ENCODE measurements around the gene ACKR2.
A peak's percentile ranks its signal among the peaks of the same experiment; 100 is the strongest.
"Not testable (repeated sequence)": the region's sequence is repeated elsewhere in the genome, so short reads cannot be mapped to it uniquely, and the experiment has no call there.

ACKR2 gene

DNA sequence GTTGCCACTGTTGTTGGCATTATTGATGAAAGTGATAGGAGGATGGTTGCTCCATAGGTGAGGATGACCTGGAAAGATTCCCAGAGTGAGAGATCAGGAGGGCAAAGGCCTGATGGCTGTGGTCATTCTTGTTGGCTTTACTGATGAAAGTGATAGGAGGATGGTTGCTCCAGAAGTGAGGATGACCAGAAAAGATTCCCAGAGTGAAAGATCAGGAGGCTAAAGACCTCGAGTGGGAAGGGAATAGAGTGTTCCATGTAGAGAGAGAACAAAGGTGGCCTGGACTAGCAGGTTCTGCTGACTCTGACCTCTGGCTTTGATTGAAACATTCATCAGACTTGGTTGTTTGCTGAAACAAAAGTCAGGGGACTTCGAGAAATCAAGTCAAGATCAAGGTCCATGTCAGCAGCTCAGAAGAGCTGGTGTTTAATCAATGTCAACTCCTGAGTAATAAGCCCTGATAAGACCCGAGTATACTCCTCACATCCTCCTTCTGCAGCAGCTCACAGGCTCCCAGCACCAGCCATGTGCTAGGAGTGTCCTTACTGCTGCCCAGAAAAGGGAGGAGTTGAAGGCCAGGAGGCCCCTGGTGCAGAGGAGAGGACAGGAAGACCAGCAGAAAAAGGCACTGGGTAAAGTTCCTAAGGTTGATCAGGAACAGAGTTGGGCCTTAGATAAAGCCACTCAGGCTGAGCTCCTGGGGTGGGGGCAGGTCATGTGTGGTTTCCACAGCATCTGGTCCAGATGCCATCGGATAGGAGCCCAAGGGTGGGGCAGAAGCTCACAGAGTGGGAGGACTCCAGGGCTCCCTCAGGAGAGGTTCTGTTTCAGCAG is 46.5 kb downstream of the ACKR2 start:
- no peak for DNase-seq (ENCODE audit: low read depth in 2 of 2)

DNA sequence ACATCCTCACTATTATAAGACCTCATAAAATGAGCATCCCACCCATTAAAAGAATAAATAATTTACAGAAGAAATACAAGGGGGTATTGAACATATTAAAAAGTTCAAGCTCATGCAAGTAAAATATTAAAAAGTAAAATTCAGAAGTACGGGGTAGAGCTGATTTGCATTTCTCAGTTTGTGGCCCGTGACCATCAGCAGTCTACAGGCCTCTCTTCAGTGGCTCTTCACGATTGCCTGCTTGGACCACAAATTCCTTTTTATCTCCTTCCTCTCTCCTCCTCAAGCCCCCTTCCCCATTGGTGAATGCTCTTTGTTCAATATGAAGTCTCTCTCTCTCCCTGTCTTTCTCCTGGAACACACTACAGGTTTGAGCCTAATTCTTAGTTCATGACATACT is 47.3 kb downstream of the ACKR2 start:
- no peak for DNase-seq (ENCODE audit: low read depth in 2 of 2)

DNA sequence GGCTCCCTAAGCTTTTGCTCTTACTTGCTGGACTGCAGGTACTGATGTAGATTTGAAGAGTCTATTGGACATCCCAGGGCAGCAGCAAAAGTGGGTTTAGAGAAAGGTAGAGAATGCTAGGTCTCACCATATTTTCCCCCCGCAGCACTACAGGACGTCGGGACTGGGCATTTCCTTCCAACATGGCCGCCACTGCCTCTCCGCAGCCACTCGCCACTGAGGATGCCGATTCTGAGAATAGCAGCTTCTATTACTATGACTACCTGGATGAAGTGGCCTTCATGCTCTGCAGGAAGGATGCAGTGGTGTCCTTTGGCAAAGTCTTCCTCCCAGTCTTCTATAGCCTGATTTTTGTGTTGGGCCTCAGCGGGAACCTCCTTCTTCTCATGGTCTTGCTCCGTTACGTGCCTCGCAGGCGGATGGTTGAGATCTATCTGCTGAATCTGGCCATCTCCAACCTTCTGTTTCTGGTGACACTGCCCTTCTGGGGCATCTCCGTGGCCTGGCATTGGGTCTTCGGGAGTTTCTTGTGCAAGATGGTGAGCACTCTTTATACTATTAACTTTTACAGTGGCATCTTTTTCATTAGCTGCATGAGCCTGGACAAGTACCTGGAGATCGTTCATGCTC is 55.2 kb downstream of the ACKR2 start:
- DNase-seq (ENCODE audit: low read depth in 2 of 2): no peak

DNA sequence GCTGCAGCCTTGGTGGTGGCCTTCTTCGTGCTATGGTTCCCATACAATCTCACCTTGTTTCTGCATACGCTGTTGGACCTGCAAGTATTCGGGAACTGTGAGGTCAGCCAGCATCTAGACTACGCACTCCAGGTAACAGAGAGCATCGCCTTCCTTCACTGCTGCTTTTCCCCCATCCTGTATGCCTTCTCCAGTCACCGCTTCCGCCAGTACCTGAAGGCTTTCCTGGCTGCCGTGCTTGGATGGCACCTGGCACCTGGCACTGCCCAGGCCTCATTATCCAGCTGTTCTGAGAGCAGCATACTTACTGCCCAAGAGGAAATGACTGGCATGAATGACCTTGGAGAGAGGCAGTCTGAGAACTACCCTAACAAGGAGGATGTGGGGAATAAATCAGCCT is 56.0 kb downstream of the ACKR2 start:
- no peak for DNase-seq (ENCODE audit: low read depth in 2 of 2)

DNA sequence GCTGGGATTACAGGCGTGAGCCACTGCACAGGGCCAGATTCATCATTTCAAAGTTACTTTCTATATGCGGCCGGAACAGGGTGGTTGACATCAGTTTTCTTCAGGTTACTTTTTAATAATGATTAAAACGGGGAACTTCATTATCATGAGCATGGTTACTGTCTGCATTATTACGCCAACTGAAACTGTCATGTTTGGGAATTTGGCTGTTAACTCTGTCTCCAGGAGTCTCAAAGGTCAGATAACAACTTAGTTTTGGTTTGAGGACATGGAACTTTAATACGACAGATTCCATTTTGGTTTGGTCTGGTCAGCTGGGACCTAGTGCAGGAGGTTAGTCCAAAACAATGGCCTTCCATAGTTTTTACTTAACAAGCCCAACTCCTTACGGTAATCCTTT is 57.9 kb downstream of the ACKR2 start:
- DNase-seq (ENCODE audit: low read depth in 2 of 2): no peak

DNA sequence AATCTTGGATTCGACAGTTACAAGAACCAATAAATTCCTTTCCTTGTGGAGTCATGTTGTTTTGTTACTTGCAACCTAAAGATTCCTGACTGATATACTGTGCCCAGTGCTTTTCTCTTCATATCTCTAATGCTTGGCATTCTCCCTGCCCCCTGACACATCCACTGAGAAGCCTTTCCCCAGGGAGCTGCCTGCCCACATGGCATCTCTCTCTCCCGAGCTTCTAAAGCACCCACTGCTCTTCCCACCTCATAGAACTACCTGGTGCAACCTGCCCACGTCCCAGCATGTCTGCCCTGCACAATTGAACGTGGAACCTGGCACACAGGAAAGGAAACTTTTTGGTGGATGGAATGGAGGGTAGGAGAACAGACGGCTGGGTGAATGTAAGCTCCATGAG is 59.6 kb downstream of the ACKR2 start:
- DNase-seq (ENCODE audit: low read depth in 2 of 2): no peak

DNA sequence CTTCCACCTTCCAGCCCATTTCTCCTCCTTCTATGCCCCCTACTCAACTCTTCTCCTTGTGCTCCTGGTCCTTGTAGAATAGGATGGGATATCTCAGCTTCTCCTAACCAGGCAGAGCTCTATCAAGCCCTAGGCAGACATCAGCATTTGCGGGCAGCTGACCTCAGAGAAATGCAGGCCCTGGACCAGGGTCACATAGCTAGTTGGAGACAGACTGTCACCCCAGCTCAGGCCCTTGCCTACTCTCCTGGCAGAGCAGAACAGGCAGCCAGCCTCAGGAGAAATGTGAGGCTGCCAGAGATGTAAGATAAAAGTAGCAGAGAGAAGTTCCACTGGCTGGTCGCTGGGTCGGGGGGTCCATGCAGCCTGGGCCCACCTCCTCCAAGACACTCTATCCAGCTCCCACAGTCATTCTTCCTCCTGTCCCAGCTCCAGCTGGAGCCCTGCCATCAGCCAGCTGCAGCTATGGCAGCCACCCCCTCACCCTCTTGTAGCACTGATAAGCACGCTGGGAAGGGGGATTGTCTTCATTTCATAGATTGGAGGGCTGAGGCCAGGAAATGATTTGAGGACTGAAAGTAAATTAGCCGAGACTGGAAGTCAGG is 62.4 kb downstream of the ACKR2 start:
- DNase-seq (ENCODE audit: low read depth in 2 of 2): no peak

DNA sequence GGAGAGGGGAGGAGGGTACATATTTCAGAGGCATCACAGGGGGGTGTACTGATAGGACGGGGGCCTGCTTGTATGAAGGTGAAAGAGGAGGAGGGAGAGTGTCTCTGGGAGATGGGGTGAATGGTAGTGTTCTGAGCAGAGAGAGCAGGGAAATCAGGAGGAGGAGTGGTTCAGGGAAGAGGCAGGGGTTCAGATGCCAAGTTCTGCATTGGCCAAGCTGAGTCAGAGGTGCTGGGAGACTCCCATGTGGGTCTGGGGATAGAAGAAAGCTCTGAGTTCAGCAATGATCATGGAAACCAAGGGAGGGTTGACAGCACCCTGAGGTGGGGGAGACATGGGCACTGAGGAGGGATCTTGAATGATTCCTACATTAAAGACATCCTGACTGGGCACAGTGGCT is 63.5 kb downstream of the ACKR2 start:
- no peak for DNase-seq (ENCODE audit: low read depth in 2 of 2)

DNA sequence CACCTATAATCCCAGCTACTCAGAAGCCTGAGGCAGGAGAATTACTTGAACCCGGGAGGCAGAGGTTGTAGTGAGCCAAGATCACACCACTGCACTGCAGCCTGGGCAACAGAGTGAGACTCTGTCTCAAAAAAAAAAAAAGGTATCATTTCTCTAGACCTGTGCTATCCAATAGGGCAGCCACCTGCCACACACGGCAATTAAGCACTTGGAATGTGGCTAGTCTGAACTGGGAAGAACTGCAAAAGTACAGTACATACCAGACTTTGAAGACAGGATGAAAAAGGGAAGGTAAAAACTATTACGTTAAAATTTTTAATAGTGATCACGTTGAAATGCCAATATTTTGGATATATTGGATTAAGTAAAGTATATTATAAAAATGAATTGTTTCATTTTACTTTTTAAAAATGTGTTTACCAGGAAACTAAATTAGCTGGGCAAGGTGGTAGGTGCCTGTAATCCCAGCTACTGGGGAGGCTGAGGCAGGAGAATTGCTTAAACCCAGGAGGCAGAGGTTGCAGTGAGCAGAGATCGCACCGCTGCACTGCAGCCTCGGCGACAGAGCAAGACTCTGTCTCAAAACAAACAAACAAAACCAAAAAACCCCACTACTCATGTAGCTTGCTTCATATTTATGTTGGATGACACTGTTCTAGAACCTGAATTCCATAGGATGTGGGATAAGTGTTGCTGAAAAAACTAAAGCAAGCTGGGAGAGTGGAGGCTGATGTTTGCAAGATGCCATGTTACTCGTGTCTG is 64.2 kb downstream of the ACKR2 start:
- DNase-seq (ENCODE audit: low read depth in 2 of 2): no peak

DNA sequence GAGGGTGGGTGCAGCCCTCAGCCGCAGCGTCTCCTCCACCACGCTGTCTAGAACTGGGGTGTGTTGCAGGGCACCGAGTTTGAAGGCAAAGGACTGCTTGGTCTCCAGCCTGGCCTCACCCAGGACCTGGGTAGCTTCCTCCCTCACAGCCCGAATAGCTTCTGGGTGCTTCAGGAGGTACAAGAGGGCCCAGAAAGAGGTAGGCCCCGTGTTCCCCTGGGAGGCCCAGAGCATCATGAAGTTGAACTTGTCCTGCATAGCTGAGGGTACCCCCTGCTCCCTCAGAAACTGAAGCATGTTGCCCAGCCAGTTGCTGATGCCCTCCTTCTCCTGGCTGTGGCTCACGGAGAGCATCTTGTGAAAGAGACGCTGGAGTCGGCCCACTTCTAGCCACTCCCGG is 65.5 kb downstream of the ACKR2 start:
- no peak for DNase-seq (ENCODE audit: low read depth in 2 of 2)

DNA sequence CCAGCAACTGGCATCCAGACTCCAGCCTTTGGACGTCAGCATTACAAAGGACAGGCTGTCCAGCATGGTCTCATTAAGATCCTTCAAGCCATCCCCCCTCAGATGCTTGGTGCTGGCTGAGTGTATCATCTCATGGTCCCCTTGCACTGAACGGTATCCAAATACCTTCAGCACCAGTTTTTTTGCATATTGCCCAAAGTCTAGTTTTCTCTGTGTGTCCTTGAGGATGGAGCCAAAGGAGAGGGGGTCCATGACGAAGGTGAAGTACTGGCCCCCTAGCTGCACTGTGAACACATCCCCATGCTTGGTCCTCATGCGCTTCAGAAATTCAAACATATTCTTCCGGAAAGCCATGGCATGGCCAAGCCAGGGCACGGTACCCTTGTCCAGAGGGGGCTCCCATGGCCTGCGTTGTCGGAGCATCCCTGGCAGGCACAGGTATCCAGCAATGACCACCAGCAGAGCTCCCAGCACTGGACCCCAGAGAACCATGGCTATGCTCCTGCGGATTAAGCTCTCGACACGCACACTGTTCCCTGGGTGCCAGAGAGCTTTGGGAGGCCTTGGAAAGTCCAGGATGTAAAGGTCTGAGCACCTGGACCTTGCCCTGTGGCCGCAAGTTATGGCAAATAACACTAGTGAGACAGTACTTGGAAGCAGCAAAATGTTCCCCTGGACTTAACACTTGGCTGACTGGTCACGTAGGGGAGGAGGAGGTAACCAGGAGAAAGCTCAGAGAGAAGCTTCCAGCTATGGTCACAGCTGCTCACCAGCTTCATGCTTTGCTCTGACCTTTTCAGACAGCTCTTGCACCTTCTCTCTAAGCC is 66.3 kb downstream of the ACKR2 start, which contains the start of gene CYP8B1:
TSS of gene CYP8B1 (minus strand) at position 555 of the 827 bp plus-strand sequence. CDS start at position 492, 63 bp downstream.
- DNase-seq (ENCODE audit: low read depth in 2 of 2): no peak

DNA sequence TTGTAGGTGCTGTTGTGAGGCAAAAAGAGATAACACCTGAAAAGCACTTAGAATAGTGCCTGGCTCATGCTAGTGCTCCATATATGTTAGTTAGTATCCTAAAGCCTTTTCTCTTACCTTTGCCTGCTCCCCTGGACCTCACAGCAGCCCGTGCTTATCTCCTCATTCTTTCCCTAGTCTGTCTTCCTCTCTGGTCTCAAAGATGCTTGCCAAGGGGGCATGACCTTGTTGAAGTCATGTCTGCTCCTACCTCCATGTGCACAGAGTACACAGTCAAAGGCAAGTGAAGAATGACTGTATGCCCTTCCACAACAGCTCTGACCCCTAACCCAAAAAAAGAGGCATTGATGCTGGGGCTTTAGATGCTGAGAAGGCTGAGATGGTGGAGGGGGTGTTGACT is 67.2 kb downstream of the ACKR2 start:
- DNase-seq (ENCODE audit: low read depth in 2 of 2): no peak

DNA sequence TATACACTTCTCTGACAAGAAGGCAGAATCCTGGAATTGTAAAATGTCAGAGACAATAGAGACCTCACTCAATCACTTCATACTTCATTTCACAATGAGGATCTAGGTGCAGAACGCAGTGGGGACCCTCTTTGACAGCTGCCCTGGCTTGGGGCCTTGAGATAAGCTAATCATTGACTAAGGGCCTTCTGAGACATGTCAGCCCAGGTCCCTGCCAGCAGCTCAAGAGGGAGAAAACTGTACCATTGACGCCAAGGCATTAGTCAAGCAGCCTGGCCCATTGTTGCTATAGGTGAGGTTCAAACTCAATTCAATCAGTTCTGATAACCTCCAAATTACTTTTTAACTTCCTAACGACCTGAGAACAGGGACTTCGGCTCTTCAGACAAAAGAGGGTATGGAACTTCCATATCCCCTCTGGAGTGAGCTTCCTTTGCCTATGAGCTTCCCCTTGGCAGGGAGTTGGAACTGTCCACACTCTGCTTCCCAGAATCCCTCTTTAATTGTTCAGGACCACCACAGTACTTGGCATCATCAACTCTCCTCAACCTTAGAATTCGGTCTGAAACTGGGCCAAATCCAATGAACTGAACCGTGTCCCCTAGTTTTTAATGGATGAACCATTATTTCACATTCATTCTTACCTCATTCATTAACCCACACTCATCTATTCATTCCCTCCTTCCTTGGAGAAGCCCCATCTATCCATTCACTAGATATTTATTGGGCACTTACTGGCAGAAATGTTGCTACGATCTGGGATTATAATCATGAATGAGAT is 67.9 kb downstream of the ACKR2 start:
- DNase-seq (ENCODE audit: low read depth in 2 of 2): no peak

DNA sequence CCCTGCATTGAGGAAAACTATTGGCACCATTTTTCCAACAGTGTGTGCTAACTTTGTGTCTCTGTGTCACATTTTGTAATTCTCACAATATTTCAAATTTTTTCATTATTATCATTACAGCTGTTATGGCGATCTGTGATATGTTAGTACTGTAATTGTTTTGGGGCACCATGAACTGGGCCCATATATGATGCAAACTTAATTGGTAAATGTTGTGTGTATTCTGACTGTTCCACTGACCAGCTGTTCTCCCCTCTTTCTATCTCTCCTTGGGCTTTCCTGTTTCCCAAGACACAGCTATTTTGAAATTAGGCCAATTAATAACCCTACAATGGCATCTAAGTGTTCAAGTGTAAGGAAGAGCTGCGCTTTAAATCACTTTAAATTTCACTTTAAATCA is 68.6 kb downstream of the ACKR2 start:
- no peak for DNase-seq (ENCODE audit: low read depth in 2 of 2)

DNA sequence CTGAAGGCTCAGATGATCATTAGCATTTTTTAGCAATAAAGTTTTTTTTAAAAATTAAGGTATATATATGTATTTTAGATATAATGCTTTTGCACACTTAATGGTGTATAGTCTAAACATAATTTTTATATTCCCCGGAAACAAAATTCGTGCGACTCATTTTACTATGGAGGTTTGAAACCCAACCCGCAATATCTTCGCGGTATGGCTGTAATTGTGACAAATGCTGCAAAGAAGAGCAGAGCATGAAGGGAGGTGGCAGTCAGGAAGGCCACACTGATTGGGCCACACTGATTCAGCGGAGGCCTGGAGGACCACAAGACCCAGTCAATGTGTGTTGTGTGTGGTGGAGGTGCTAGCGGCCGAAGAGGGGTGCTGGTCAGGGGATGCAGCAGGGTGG is 70.9 kb downstream of the ACKR2 start:
- no peak for DNase-seq (ENCODE audit: low read depth in 2 of 2)

DNA sequence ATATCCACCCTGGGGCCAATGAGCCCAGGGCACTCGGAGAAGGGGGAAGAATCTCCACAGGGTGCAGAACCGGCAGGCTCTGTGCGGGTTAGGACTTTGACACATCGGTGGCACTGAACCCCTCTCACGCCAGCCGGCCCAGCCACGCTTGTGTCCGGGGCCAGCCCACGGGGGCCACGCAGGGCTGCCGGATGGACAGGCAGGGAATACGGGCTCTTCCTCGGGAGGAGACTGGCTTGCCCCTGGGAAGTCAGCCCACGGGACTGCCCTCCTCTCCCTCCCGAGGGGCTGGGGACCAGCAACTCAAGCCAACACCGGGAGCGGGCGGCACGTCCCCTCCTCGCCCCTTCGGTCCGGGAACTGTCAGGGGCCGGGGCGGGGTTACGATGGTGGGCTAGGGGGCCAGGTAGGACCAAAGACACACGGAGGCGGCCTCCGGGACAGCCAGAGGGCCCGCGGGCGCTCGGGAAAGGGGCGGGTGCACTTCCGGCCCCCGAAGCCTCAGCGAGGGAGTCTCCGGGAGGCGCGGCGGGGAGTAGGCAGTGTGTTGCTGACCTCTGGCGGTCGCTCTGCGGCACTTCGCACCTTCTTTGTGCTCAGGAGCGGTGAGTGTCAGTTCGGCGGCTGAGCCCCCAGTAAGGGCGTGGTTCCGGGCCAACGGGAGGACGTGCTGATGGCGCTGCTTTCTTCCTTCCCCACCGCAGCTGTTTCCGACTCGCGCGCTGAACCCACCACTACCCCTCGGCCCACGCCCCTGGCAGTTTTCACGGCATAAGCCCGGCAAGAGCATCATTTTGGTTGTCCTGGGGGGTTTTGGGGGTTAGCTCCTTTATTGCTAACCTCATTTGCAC is 71.6 kb downstream of the ACKR2 start:
- DNase-seq (ENCODE audit: low read depth in 2 of 2): peak; percentile 70 to 71

DNA sequence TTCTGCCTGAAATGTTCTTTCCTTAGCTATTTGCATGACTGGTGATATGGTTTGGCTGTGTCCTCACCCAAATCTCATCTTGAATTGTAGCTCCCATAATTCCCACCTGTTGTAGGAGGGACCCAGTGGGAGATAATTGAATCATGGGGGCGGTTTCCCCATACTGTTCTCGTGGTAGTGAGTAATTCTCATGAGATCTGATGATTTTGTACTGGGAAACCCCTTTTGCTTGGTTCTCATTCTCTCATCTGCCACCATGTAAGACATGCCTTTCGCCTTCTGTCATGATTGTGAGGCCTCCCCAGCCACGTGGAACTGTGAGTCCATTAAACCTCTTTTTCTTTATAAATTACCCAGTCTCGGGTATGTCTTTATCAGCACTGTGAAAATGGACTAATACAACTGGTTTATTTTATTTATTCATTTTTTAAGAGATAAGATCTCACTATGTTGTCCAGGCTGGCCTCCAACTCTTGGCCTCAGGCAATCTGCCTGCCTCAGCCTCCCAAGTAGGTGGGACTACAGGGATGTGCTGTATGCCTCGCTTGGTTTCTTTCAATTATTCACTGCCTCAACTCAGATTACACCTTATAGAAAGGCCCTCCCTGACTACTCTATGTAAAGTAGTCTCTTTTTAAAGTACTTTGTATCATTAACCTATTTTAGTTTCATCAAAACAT is 74.1 kb downstream of the ACKR2 start:
- not testable (repeated sequence) for DNase-seq (ENCODE audit: low read depth in 2 of 2)

DNA sequence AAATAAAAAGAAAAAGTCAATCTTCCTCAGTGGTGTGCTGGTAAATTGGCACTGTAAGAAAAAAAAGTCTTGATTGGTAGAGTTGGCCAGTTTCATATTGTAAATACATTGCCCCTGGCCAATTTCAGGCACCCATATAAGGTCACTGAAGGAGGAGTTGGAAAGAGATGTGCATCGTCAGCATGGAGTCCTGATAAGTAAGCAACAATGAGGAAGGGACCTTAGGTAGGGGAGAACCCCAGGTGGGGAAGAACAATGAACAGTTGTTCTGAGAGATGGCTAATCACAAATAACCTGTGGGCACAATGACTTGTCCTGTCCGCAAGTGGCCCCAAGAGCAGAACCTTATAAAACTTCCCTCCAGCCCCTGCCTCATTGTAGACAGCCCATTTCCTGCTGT is 75.1 kb downstream of the ACKR2 start:
- DNase-seq (ENCODE audit: low read depth in 2 of 2): no peak

DNA sequence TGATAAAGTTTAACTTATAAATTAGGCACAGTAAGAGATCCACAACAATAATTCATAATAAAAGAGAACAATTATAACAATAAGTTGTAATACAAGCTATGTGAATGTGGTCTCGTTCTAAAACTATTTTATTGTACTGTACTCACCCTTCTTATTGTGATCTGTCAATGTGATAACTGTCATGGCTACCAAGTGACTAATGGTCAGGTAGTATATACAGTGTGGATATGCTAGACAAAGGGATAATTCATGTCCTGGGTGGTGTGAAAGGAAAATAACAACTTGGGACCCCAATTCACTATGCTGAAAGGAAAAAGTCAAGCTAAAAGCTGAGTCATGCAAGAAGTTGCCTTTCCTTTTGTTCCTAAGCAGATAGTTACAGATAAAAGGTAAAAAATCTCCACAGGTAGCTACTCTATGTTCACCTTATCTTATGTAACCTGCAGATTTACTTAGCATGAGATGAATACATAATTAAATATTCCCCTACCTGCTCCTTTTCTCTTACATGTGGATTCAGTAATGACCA is 77.1 kb downstream of the ACKR2 start:
- DNase-seq (ENCODE audit: low read depth in 2 of 2): no peak

Data from stimulated activated CD8-positive, alpha-beta memory T cell treated with anti-CD3 and anti-CD28 coated beads, Interleukin-7, amount 100 ng/mL, for 1 hour (primary cell).